BLaER1 treated with 17β-estradiol and CSF1 and Interleukin-3, amounts not matched to agents 10 nM and 100 nM (cell line): Measurements from ENCODE around the gene ZSCAN4.
A peak's percentile ranks its signal among the peaks of the same experiment; 100 is the strongest.

Source experiments
- H3K27ac ChIP-seq, 11 experiments: shearing (Covaris generic); formaldehyde crosslinking; 2 replicates each; pipeline ENCODE4 v1.8.1; 2022
- H3K27me3 ChIP-seq, 11 experiments: shearing (Covaris generic); formaldehyde crosslinking; 2 replicates each; pipeline ENCODE4 v1.8.1; 2022
- H3K36me3 ChIP-seq, 11 experiments: shearing (Covaris generic); formaldehyde crosslinking; 2 replicates each; pipeline ENCODE4 v1.8.1; 2022
- H3K4me1 ChIP-seq, 10 experiments: shearing (Covaris generic); formaldehyde crosslinking; 2 replicates each; pipeline ENCODE4 v1.8.1; 2022
- H3K4me2 ChIP-seq, 11 experiments: shearing (Covaris generic); formaldehyde crosslinking; 2 replicates each; pipeline ENCODE4 v1.8.1; 2022
- H3K4me3 ChIP-seq, 10 experiments: shearing (Covaris generic); formaldehyde crosslinking; 2 replicates each; pipeline ENCODE4 v1.8.1; 2022
- H3K9ac ChIP-seq, 11 experiments: shearing (Covaris generic); formaldehyde crosslinking; 2 replicates each; pipeline ENCODE4 v1.8.1; 2022
- H3K9me3 ChIP-seq, 11 experiments: shearing (Covaris generic); formaldehyde crosslinking; replicated peaks in 1 of 11; 2 replicates each; pipeline ENCODE4 v1.8.1; 2022
- H4K20me1 ChIP-seq, 11 experiments: shearing (Covaris generic); formaldehyde crosslinking; 2 replicates each; pipeline ENCODE4 v1.8.1; 2022
- Cebpa-rat ChIP-seq, 11 experiments: shearing (Covaris generic); IDR thresholded peaks; 2 replicates each; pipeline ENCODE4 v1.8.1; 2022

ZSCAN4 gene

GRCh38 chr19:57720878-57721277, 52.1 kb downstream of the ZSCAN4 start:
- H3K4me1 ChIP-seq, result no peaks in the 10 kb centered on the region; a peak in 1 of 20 replicates
- H3K27ac ChIP-seq, result no peak overlapping the region
- peak overlapping the region in 6 of 10 experiments; percentile 3 to 41 (median 18); a peak in 6 of 20 replicates for H3K4me3 ChIP-seq
- H3K27me3 ChIP-seq, result no peaks in the 10 kb centered on the region; a peak in 1 of 22 replicates
- H3K9ac ChIP-seq, result no peak overlapping the region
- peaks cover 72 to 92% (median 82%) of the 10 kb centered on the region in 11 experiments for H3K36me3 ChIP-seq
- TF ChIP-seq Cebpa-rat (IDR thresholded peaks at IDR 0.05), result no peak
- peaks cover 61 to 93% (median 76%) of the 10 kb centered on the region in 11 experiments for H3K9me3 ChIP-seq
- no peak overlapping the region for H3K4me2 ChIP-seq
- no peaks in the 10 kb centered on the region for H4K20me1 ChIP-seq
